Vein endothelial cell (primary cell): ENCODE results near the gene CSNK1G3. TPM values are rescaled to one million over a fixed set of nuclear protein-coding genes. Genes with fewer than 3 reads are reported as not detected.

Experiments used
- total RNA-seq: library from RNA; depleted of rRNA; stranded (reverse); fragments of >200 nt; gene quantifications from 2 replicates; pipeline ENCODE4 v1.2.3, GENCODE V29; 2012

The CSNK1G3 gene
- 55.5 and 55.9 TPM in 2 replicates for total RNA-seq

GRCh38 chr5:123511648-123512605, at the start of gene CSNK1G3:
Gene CSNK1G3 (plus strand): TSS chr5:123512177. CDS start chr5:123545664, 33,487 bp downstream.

Other genes with a start within 250 kb of the CSNK1G3 start
- gene CEP120, start 88.8 kb upstream of the CSNK1G3 start, total RNA-seq, result 12.7 and 17.0 TPM in 2 replicates